Endodermal cell (in vitro differentiated cells): ENCODE measurements around the gene LEF1. TPM values are rescaled to one million over a fixed set of nuclear protein-coding genes. Genes with fewer than 3 reads are reported as not detected.

Experiments
- DNase-seq: peaks from one replicate; pipeline ENCODE4 v3.0.0-alpha.2; 2017
- H3K27ac ChIP-seq: 2 replicates; pipeline ENCODE4 v1.5.1; 2013; ENCODE audit warnings: mild to moderate bottlenecking, low read depth, low read length, moderate library complexity
- H3K27me3 ChIP-seq: 2 replicates; pipeline ENCODE4 v1.6.1; 2013; ENCODE audit warnings: mild to moderate bottlenecking, low read length, moderate library complexity; ENCODE audit not compliant: insufficient read depth, control insufficient read depth, poor library complexity, severe bottlenecking
- H3K36me3 ChIP-seq: 2 replicates; pipeline ENCODE4 v1.7.0; 2013; ENCODE audit warnings: mild to moderate bottlenecking, low read length, moderate library complexity; ENCODE audit not compliant: control insufficient read depth, insufficient read depth
- H3K4me1 ChIP-seq: one replicate; pipeline ENCODE4 v1.7.0; 2013; ENCODE audit warnings: low read length; ENCODE audit not compliant: control insufficient read depth, insufficient read depth
- H3K4me3 ChIP-seq: 2 replicates; pipeline ENCODE4 v1.5.1; 2013; ENCODE audit warnings: mild to moderate bottlenecking, low read length, moderate library complexity
- H3K9ac ChIP-seq: 2 replicates; pipeline ENCODE4 v1.6.1; 2013; ENCODE audit warnings: mild to moderate bottlenecking, low read length, moderate library complexity; ENCODE audit not compliant: poor library complexity, severe bottlenecking; ENCODE audit errors: extremely low read depth
- H3K9me3 ChIP-seq: 2 replicates; pipeline ENCODE4 v1.6.1; 2013; ENCODE audit warnings: mild to moderate bottlenecking, low read length, moderate library complexity; ENCODE audit not compliant: control insufficient read depth
- H3K27ac Mint-ChIP-seq: 2 replicates; pipeline ENCODE4 v1.8.0; 2020; ENCODE audit warnings: mixed read lengths
- H3K27me3 Mint-ChIP-seq: 2 replicates; pipeline ENCODE4 v1.8.0; 2021; ENCODE audit warnings: mild to moderate bottlenecking, mixed read lengths; ENCODE audit not compliant: insufficient read depth
- H3K36me3 Mint-ChIP-seq: 2 replicates; pipeline ENCODE4 v1.8.0; 2020; ENCODE audit warnings: low read depth, mixed read lengths
- H3K4me1 Mint-ChIP-seq: 2 replicates; pipeline ENCODE4 v1.8.0; 2020; ENCODE audit warnings: mixed read lengths
- H3K4me3 Mint-ChIP-seq: 2 replicates; pipeline ENCODE4 v1.8.0; 2020; ENCODE audit warnings: mild to moderate bottlenecking, moderate library complexity, mixed read lengths
- H3K9me3 Mint-ChIP-seq: 2 replicates; pipeline ENCODE4 v1.8.0; 2020; ENCODE audit warnings: mild to moderate bottlenecking, mixed read lengths
- CTCF ChIP-seq: fragments of 200-600 bp; sonication (generic); conservative IDR thresholded peaks from 2 replicates; pipeline ENCODE4 v1.5.0; 2021; ENCODE audit warnings: antibody characterized with exemption, mild to moderate bottlenecking
- WGBS, 2 experiments: methylation state at CpG; one replicate each; pipeline versions ENCODE4 v1.1.5 to v1.1.7; 2013; ENCODE audit warnings: missing lambda C conversion rate in 2 of 2, mixed read lengths in 1 of 2; ENCODE audit not compliant: insufficient coverage in 1 of 2, insufficient read length in 1 of 2; 5-methylcytosine and 5-hydroxymethylcytosine counted together
- total RNA-seq, 2 donors: library from RNA; stranded (reverse); fragmentation: NEBNext Ultra II Directional in 1 of 2; extraction: Animal tissue kit (Norgen Biotek cat#: 25700) in 1 of 2; gene quantifications; 2 replicates in 1 of 2; 3 replicates in 1 of 2; pipeline ENCODE4 v1.2.1, GENCODE V29; 2021

Gene LEF1
- total RNA-seq, 2 donors from 2014 or later = 0.95 to 1.6 TPM

GRCh38 chr4:108152980-108153379 lies 15.8 kb downstream of the LEF1 start:
- Histone ChIP-seq H3K9ac (no peak overlapping the region), H3K9me3 (no peaks in the 10 kb centered on the region), H3K36me3 (no peaks in the 10 kb centered on the region), H3K4me3 (no peak overlapping the region), H3K27ac (no peak overlapping the region), H3K27me3 (no peaks in the 10 kb centered on the region), H3K4me1 (no peaks in the 10 kb centered on the region)
- Mint-ChIP-seq H3K4me1 (peaks cover 9% of the 10 kb centered on the region), H3K27ac (no peak overlapping the region), H3K9me3 (no peaks in the 10 kb centered on the region), H3K36me3 (no peaks in the 10 kb centered on the region), H3K4me3 (no peak overlapping the region), H3K27me3 (peaks cover 16% of the 10 kb centered on the region)
- 100% methylated on average over 1 of the region's 1 CpG; no CpG with 5 or more reads in 1 of the 2 experiments for whole genome bisulfite sequencing, 2 experiments
- no peak for TF ChIP-seq CTCF
- DNase-seq = no peak

- Histone ChIP-seq H3K27me3 (no peaks in the 10 kb centered on the region), H3K4me1 (no peaks in the 10 kb centered on the region), H3K27ac (no peak overlapping the region), H3K4me3 (no peak overlapping the region), H3K9ac (no peak overlapping the region), H3K9me3 (no peaks in the 10 kb centered on the region), H3K36me3 (no peaks in the 10 kb centered on the region)
- H3K9me3 Mint-ChIP-seq = no peaks in the 10 kb centered on the region
- H3K4me1 Mint-ChIP-seq = peaks cover 22% of the 10 kb centered on the region
- H3K27ac Mint-ChIP-seq = no peak overlapping the region
- no peaks in the 10 kb centered on the region for H3K36me3 Mint-ChIP-seq
- WGBS, 2 experiments = no CpG with 5 or more reads among the region's 3 CpGs
- H3K4me3 Mint-ChIP-seq = no peak overlapping the region
- no peak for TF ChIP-seq CTCF
- DNase-seq = no peak
- H3K27me3 Mint-ChIP-seq = peaks cover 6% of the 10 kb centered on the region
Observed at GRCh38 chr4:108149588-108150380, 18.9 kb downstream of the LEF1 start.

GRCh38 chr4:108148316-108148715 lies 20.4 kb downstream of the LEF1 start:
- Histone ChIP-seq H3K4me1 (no peaks in the 10 kb centered on the region), H3K27ac (no peak overlapping the region), H3K4me3 (no peak overlapping the region), H3K9ac (no peak overlapping the region), H3K36me3 (no peaks in the 10 kb centered on the region), H3K27me3 (no peaks in the 10 kb centered on the region), H3K9me3 (no peaks in the 10 kb centered on the region)
- no peak for DNase-seq
- H3K9me3 Mint-ChIP-seq = no peaks in the 10 kb centered on the region
- H3K27ac Mint-ChIP-seq = no peak overlapping the region
- TF ChIP-seq CTCF = no peak
- H3K36me3 Mint-ChIP-seq = no peaks in the 10 kb centered on the region
- peaks cover 27% of the 10 kb centered on the region for H3K4me1 Mint-ChIP-seq
- no peak overlapping the region for H3K4me3 Mint-ChIP-seq
- peaks cover 8% of the 10 kb centered on the region for H3K27me3 Mint-ChIP-seq
- 100% methylated on average over 1 of the region's 1 CpG; no CpG with 5 or more reads in 1 of the 2 experiments for WGBS, 2 experiments
